NCI-H524 treated with DMSO at 0.1 percent for 48 hours (cell line): ENCODE measurements around the gene ZNF451.

Experiments used
- DNase-seq: peaks from one replicate; lab custom pipeline; 2025; lab: John Stamatoyannopoulos, UW

The ZNF451 gene

GRCh38 chr6:57205550-57206328 is 115.8 kb downstream of the ZNF451 start:
- no peak for DNase-seq

DNA sequence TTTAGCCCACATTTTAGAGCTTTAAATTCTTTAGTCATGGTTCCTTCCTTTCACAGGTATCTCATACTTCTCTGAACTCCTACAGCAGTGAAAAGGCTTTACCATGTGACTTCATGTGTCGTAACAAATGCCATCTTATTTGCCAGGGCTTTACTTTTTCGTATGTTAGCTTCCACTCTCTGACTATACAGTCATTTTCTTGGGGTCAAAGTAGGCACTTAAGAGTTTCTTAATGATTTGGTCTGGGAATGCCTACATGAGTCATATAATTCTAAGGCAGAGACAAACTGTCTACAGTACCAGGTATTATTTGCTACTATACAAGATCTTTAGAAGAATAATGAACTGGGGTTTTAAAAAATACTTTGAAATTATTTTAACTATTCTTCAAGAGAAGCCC is 117.2 kb downstream of the ZNF451 start:
- no peak for DNase-seq

DNA sequence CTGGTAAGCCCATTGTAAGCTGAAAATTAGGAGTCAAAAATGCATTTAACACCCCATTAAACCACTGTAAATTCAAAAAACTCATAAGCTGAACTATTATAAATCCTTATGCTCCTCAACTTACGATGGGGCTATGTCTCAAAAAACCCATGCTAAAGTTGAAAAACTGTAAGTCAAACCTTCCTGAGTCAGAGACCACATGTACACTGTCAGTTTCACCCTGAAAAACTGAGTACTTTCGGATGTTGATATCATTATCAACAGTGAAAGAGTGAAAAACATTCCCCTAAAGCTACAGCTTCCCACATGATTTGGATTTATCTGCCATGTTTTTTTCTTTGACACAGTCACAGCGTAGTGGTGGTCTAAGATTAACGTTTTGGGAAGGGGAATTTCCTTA is 117.9 kb downstream of the ZNF451 start:
- DNase-seq: no peak

GRCh38 chr6:57209030-57209429 is 119.0 kb downstream of the ZNF451 start:
- no peak for DNase-seq

DNA sequence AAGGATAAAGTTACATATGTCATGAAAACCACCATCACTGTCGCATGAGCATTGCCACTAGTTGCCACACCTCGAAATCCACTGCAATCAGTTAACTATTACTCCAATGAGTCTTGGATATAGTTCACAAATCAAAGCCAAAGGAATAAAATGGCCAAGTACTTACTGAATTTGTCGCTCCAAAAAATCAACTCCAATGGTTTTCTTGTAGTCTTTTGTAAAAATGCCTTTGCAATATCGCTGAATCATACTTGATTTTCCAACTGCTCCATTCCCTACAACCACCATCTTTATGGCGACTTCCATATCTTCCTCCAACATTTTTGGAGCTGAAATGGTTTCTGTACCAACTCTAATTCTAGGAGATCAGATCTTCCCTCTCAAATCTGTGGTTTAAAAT is 120.1 kb downstream of the ZNF451 start:
- DNase-seq: no peak

GRCh38 chr6:57215260-57215659 is 125.3 kb downstream of the ZNF451 start:
- DNase-seq: no peak

DNA sequence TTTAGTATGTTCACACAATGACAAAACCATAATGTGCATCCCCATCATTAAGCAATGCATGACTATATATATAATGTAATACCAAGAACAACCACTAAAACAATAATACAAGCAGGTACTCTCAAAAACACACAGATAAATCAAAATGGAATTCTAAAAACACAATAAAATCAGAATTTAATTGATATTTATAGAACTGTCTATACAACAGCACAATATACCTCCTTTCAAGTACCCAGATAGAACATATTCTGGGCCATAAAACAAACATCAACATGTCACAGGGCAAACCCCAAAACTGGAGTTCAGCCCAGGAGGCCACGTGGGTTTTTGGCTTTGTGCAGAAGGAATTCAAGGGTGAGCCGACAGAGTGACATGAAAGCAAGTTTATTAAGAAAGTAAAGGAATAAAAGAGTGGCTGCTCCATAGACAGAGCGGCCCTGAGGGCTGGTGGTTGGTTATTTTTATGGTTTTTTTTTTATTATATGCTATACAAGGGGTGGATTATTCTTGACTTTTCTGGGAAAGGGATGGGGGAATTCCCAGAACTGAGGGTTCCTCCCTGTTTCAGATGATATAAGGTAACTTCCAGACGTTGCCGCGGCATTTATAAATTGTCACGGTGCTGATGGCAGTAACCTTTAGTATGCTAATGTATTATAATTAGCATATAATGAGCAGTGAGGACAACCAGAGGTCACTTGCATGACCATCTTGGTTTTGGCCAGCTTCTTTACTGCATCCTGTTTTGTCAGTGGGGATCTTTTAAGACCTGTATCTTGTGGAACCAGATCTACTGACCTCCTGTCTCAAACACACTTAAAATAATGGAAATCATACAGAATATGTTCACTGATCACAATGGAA is 126.5 kb downstream of the ZNF451 start:
- DNase-seq: no peak

- DNase-seq: no peak
Observed at GRCh38 chr6:57217270-57217669, 127.3 kb downstream of the ZNF451 start.
